IPS DF 6.9 (cell line): ENCODE measurements around the gene TEX36.

Experiments
- DNase-seq: peaks from one replicate; pipeline ENCODE4 v3.0.0-alpha.2; 2013; ENCODE audit warnings: low read depth, low spot score
- H3K27ac ChIP-seq: one replicate; pipeline ENCODE4 v1.5.1; 2013; ENCODE audit warnings: low read length, control low read depth
- H3K27me3 ChIP-seq: 2 replicates; pipeline ENCODE4 v1.6.1; 2013; ENCODE audit warnings: mild to moderate bottlenecking, low read length; ENCODE audit not compliant: control insufficient read depth, insufficient read depth
- H3K36me3 ChIP-seq: 2 replicates; pipeline ENCODE4 v1.6.1; 2013; ENCODE audit warnings: low read length; ENCODE audit not compliant: control insufficient read depth, insufficient read depth
- H3K4me1 ChIP-seq: 2 replicates; pipeline ENCODE4 v1.6.1; 2013; ENCODE audit warnings: low read length; ENCODE audit not compliant: control insufficient read depth, insufficient read depth
- H3K4me3 ChIP-seq: 2 replicates; pipeline ENCODE4 v1.5.1; 2013; ENCODE audit warnings: mild to moderate bottlenecking, low read length
- H3K9me3 ChIP-seq: 2 replicates; pipeline ENCODE4 v1.6.1; 2013; ENCODE audit warnings: low read length, inconsistent platforms; ENCODE audit not compliant: control insufficient read depth, insufficient read depth
- WGBS: extraction: QIAGEN DNeasy Blood & Tissue Kit; methylation state at CpG from one replicate; pipeline ENCODE4 v1.1.7; 2013; ENCODE audit warnings: mixed read lengths, missing lambda C conversion rate; ENCODE audit not compliant: insufficient read length, insufficient coverage; 5-methylcytosine and 5-hydroxymethylcytosine counted together

TEX36 gene

DNA sequence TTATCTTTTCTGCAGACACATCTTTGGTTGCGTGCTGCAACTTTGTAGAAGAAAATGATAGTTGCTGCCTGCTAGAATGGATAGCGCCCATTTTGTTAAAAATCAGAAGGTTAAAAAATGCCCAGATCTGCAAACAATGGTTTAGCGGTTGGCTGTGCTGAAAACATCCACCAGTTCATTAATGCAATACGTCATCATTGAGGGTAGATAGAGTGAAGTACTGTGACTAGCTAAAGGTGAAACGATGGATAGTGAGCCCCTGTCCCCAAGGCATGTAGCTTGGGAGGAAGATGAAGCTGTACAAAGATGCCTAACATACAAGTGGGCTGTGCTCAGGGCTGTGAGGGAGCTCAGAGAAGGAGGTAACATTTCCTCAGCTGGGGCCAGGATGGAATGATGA, 48.4 kb downstream of the TEX36 start:
- Histone ChIP-seq H3K36me3 (no peaks in the 10 kb centered on the region), H3K27ac (no peak overlapping the region), H3K27me3 (no peaks in the 10 kb centered on the region), H3K9me3 (no peaks in the 10 kb centered on the region), H3K4me1 (peaks cover 4% of the 10 kb centered on the region), H3K4me3 (no peak overlapping the region)
- no peak for DNase-seq
- no CpG with 5 or more reads among the region's 5 CpGs for WGBS

DNA sequence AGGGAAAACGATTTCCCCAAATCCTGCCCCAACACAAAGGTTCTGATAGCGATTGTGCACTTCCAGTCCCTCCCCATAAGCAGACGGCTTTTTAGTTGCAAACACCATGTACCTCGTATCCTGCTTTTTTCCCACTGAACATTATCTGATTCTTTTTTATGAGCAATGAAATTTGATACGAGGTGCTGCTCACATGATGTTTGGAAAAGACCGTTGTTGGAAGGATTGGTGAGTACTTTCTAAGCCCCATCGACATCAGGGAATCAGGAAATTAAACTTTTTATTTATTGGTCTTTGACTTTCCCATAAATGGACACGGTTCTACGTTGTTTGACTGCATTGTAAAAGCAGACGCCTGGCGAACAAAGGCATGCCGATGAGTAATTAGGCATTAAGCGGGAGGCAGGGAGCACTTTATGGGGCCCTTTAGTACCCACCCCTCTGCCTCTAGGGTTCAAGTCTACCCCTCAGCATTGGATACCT, 49.4 kb downstream of the TEX36 start:
- Histone ChIP-seq H3K27me3 (no peaks in the 10 kb centered on the region), H3K27ac (no peak overlapping the region), H3K9me3 (no peaks in the 10 kb centered on the region), H3K4me1 (peaks cover 3% of the 10 kb centered on the region), H3K36me3 (no peaks in the 10 kb centered on the region), H3K4me3 (no peak overlapping the region)
- no CpG with 5 or more reads among the region's 13 CpGs for WGBS
- no peak for DNase-seq

DNA sequence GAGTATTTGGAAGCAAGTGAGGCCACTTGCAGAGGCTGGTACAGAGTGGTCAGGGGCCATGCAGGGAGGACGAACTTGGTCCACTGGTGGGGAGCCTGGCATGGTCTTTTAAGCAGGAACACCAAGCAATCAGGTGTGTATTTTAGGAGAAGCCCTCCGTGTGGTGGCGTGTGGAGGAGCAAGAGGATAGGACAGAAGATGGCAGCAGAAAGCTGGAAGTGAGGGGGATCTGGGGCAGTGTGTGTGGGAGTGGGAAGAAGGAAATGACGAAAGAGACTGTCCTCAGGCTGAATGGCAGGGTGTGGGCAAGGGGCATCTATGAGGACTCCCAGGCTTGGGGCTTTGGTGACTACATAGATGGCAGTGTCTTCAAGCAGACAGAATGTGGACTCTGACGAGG, 51.2 kb downstream of the TEX36 start:
- no CpG with 5 or more reads among the region's 5 CpGs for WGBS

DNA sequence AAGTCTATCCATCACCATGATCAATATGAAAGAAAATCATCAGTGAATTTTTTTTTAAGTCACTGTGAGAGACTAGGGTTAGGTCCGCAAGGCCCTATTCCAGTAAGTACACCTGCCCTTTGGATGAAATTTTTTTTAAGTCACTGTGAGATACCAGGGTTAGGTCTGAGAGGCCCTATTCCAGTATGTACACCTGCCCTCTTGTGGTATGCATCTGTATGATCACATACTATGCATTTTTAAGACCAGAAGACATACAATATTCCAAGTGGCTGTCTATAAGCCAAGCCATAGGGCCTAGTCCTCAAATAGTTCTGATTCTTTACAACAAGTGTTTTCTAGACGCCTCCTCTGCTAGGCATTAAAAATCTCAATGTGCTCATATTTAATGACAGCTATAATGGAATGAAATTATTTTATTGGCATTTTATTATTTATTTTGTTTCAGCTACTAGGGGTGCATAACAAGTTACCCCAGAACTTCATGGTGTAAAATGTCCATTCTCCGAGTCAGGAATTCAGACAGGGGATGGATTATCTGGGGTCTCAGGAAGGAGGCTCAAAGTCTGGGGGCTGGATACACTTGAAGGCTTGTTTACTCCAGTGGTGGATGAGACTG, 53.1 kb downstream of the TEX36 start:
- Histone ChIP-seq H3K27ac (no peak overlapping the region), H3K36me3 (no peaks in the 10 kb centered on the region), H3K27me3 (no peaks in the 10 kb centered on the region), H3K9me3 (no peaks in the 10 kb centered on the region), H3K4me1 (no peaks in the 10 kb centered on the region), H3K4me3 (no peak overlapping the region)
- DNase-seq = no peak
- WGBS = no CpG with 5 or more reads among the region's 3 CpGs

More for the DNA sequence above, 51.2 kb downstream of the TEX36 start:
- Histone ChIP-seq H3K4me3 (no peak overlapping the region), H3K27ac (no peak overlapping the region), H3K9me3 (no peaks in the 10 kb centered on the region), H3K27me3 (no peaks in the 10 kb centered on the region), H3K36me3 (no peaks in the 10 kb centered on the region), H3K4me1 (no peaks in the 10 kb centered on the region)
- DNase-seq = no peak

DNA sequence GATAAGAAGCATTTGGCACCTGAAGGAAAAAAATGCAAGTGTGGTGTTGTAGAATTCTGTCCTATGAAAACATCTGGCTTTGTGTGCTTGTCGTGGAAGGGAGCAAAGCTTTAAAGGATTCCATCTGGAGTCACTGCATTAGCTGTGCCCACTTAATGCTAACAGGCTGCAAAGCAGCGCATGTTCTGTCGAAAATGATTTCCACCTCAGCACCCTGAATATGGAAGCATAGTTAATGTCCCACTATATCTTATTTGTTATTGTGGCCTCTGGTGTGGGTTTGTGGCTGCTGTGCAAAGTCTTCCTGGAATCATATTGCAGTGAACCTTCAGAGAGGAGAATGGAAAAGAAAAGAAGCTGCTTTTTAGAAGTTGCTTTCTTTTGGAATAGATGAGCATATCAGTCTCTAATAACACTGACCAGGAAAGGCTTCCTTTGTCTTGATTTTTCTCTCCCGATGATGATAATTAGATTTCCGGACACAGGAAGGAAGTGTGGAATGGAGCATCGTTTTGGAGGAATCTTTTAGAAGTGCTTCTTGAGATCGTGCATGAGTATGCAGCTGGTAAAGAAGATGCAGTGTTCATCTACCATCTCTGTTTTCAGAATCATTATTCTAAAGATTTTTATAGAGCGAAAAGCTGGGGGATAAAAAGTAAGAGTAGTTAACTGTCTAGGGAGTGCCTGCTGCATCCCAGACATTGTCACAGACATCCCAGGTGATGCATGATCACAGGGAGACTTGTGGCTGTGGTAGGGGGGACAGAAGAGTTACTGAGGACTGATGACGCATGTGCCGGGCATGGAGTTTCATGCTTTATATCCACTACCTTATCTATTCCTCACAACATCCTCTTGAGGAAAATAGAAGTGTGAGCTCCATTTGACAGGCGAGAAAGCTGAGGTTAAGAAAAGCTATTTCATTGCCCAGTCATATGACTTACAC, 54.6 kb downstream of the TEX36 start:
- no peak for DNase-seq
- H3K4me3 ChIP-seq = no peak overlapping the region
- WGBS = no CpG with 5 or more reads among the region's 11 CpGs

DNA sequence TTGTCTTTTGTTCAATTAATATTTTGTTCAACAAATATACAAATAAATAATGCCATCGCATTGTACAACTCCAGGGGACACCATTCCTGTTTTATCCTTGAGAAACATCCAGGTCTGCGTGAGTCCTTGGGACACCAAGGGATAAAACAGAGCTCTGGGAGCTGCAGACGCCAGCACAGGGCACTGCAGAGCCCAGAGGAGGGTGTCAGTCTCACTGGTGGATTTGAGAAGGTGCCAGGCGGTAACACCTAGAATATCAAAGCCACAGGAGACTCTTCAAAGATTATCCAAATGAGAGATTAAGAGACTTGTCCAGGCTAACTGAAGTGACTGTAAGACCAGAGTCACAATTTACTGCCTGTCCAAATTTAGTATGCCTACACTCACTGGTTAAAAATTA, 55.3 kb downstream of the TEX36 start:
- Histone ChIP-seq H3K36me3 (no peaks in the 10 kb centered on the region), H3K4me1 (no peaks in the 10 kb centered on the region), H3K27ac (no peak overlapping the region), H3K4me3 (no peak overlapping the region), H3K9me3 (no peaks in the 10 kb centered on the region), H3K27me3 (no peaks in the 10 kb centered on the region)
- no peak for DNase-seq
- WGBS = no CpG with 5 or more reads among the region's 4 CpGs

More for the DNA sequence above, 54.6 kb downstream of the TEX36 start:
- Histone ChIP-seq H3K27me3 (no peaks in the 10 kb centered on the region), H3K27ac (no peak overlapping the region), H3K36me3 (no peaks in the 10 kb centered on the region), H3K9me3 (no peaks in the 10 kb centered on the region), H3K4me1 (no peaks in the 10 kb centered on the region)

DNA sequence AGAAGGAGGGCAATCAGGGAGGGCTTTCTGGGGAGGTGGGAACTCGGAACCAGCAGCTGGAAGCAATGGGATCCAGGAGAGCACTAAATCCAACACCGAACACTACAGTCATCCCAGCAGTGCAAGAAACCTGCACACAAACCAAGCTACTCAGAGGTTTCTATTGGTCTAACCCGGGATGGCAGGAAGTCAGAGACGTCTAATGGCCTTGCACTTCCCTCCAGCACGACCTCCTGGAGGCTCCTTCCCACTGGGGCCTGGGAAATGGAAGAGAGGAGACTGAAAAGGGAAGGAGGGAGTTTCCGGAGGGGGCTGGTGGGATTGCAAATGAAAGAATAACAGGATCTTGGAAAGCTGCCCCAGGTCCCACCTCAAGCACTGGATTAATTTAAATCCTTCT, 56.3 kb downstream of the TEX36 start:
- no peak for DNase-seq
- H3K9me3 ChIP-seq = no peaks in the 10 kb centered on the region
- no CpG with 5 or more reads among the region's 6 CpGs for WGBS
- no peak overlapping the region for H3K4me3 ChIP-seq
- no peaks in the 10 kb centered on the region for H3K4me1 ChIP-seq
- no peaks in the 10 kb centered on the region for H3K27me3 ChIP-seq
- no peaks in the 10 kb centered on the region for H3K36me3 ChIP-seq
- H3K27ac ChIP-seq = no peak overlapping the region

DNA sequence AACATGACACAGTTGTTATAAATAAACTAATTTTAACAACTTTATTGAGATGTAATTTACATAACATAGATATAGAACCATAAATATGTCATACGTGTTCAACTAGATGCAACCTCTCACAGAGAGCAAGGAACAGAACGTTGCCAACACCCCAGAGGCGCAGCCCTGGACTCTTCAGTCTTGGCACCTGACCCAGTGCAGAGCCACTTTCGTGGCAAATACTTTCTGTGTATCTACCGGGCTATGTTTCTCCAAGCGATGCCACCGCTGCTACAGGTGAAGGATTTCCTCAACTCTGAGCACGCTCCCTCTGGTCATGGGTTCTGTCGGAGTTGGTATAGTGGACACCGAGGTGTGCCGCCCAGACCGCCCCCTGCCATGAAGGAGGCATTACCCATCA, 57.4 kb downstream of the TEX36 start:
- DNase-seq = no peak
- no CpG with 5 or more reads among the region's 12 CpGs for WGBS
- no peaks in the 10 kb centered on the region for H3K9me3 ChIP-seq
- H3K27ac ChIP-seq = no peak overlapping the region
- H3K4me1 ChIP-seq = no peaks in the 10 kb centered on the region
- no peak overlapping the region for H3K4me3 ChIP-seq
- no peaks in the 10 kb centered on the region for H3K36me3 ChIP-seq
- H3K27me3 ChIP-seq = no peaks in the 10 kb centered on the region

DNA sequence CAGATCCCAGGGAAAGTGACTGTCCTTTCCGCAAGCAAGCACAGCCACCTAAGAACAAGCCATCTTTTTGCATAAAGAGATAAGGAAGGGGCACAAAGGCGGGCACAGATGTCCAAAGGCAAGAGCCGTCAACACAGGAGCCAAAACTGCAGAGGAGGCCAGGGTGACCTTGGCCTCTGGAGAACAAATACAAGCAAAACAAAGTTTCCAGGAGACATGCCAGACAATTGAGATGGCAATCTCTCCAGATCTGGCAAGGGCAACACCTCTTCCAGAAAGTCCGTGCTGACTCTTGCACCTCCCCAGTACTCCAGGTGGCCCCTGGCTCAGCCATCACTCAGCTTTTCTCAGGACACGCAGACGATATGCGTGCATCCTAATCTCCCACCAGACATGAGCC, 58.2 kb downstream of the TEX36 start:
- Histone ChIP-seq H3K4me1 (no peaks in the 10 kb centered on the region), H3K4me3 (no peak overlapping the region), H3K27ac (no peak overlapping the region), H3K27me3 (no peaks in the 10 kb centered on the region), H3K9me3 (no peaks in the 10 kb centered on the region), H3K36me3 (no peaks in the 10 kb centered on the region)
- no CpG with 5 or more reads among the region's 7 CpGs for WGBS
- no peak for DNase-seq

DNA sequence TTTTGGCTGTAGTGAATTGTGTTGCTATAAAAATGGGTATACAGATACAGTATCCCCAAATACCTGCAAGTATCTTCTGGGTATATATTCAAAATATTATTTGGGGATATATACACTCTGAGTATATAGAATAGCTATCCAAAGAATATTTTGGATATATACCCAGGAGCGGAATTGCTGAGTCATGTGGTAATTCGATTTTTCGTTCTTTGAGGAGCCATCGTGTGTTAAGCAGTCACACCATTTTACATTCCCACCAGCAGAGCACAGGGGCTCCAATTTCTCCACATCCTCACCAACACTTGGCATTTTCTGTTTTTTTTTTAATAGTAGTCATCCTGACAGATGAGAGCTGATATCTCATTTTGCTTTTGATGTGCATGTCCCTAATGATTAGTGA, 61.9 kb downstream of the TEX36 start:
- Histone ChIP-seq H3K4me1 (no peaks in the 10 kb centered on the region), H3K27me3 (no peaks in the 10 kb centered on the region), H3K9me3 (no peaks in the 10 kb centered on the region), H3K36me3 (no peaks in the 10 kb centered on the region), H3K4me3 (no peak overlapping the region), H3K27ac (no peak overlapping the region)
- DNase-seq = no peak
- no CpG with 5 or more reads among the region's 4 CpGs for WGBS
